Measurements from ENCODE around the gene POMT1.

- TF ChIP-seq GABPA (IDR thresholded peaks at IDR 0.05; ENCODE audit: borderline replicate concordance, insufficient read depth, low read length): no peak
- TF ChIP-seq POLR2AphosphoS5 (IDR thresholded peaks at IDR 0.05; ENCODE audit: low read depth, low read length): no peak
Observed at GRCh38 chr9:131543141-131543540, 40.4 kb downstream of the POMT1 start.
